ENCODE measurements around the gene FUZ.

- TF ChIP-seq, protein P1, sequence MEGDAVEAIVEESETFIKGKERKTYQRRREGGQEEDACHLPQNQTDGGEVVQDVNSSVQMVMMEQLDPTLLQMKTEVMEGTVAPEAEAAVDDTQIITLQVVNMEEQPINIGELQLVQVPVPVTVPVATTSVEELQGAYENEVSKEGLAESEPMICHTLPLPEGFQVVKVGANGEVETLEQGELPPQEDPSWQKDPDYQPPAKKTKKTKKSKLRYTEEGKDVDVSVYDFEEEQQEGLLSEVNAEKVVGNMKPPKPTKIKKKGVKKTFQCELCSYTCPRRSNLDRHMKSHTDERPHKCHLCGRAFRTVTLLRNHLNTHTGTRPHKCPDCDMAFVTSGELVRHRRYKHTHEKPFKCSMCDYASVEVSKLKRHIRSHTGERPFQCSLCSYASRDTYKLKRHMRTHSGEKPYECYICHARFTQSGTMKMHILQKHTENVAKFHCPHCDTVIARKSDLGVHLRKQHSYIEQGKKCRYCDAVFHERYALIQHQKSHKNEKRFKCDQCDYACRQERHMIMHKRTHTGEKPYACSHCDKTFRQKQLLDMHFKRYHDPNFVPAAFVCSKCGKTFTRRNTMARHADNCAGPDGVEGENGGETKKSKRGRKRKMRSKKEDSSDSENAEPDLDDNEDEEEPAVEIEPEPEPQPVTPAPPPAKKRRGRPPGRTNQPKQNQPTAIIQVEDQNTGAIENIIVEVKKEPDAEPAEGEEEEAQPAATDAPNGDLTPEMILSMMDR (IDR thresholded peaks at IDR 0.05) = no peak
- no peak for TF ChIP-seq REST (IDR thresholded peaks at IDR 0.05; ENCODE audit: insufficient read depth in 1 of 2, low read depth in 2 of 2, low read length in 1 of 2)
- no peak for TF ChIP-seq POLR2AphosphoS5 (IDR thresholded peaks at IDR 0.05; ENCODE audit: low read depth, low read length)
- no peak for TF ChIP-seq SIN3A (IDR thresholded peaks at IDR 0.05; ENCODE audit: borderline replicate concordance, insufficient read depth, low read depth, low read length)
- TF ChIP-seq TCF7L2 (IDR thresholded peaks at IDR 0.05; ENCODE audit: low read depth, low read length) = no peak
These were observed 32.2 kb downstream of the FUZ start for GRCh38 chr19:49780861-49781260.
